Measurements from ENCODE around the gene NRIP1.

GRCh38 chr21:15088488-15088887 is 23.7 kb upstream of the NRIP1 start:
- no peak for TF ChIP-seq CTCF (IDR thresholded peaks at IDR 0.05 in 4 of 5, conservative IDR thresholded peaks at IDR 0.05 in 1 of 5)
- TF ChIP-seq POLR2A (IDR thresholded peaks at IDR 0.05): no peak

Measured in gastrocnemius medialis (tissue), 4 donors.